ENCODE measurements around the gene TRABD2B.

DNA sequence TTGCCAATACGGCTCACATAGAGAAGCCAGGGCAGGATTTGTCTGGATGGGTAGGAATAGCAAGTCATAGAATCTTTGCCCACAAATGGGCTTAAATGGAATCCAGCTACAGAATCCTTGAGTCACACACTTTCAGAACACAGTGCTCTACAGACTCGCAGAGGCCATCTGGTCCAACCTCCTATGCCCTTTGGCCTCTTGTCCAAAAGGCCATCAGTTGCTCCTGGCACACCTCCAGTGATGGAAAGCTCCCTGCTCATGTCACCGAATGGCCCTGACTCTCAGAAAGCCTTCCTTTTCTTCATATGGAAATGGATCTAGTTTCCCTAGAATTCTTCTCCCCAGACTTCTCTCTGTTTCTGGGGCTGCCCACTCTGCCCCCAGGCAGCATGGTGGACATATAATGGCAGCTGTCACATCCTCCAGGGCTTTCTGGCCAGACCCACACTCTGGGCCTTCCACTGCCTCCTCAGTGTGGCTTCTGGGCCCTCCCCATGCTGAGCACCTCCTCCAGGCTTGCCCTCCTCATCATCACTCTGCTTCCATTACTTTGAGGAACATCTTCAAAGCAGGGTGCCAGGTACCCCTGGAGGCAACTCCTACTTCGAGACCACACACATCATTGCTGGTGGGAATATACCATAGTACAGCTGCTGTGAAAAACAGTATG, 33.6 kb upstream of the TRABD2B start:
- TF ChIP-seq EZH2 (IDR thresholded peaks at IDR 0.05) (no peak), CTCF (IDR thresholded peaks at IDR 0.05 in 2 of 3, conservative IDR thresholded peaks at IDR 0.05 in 1 of 3; ENCODE audit: borderline replicate concordance in 1 of 3, insufficient read depth in 1 of 3, low read depth in 2 of 3, low read length in 2 of 3) (no peak), EZH2phosphoT487 (IDR thresholded peaks at IDR 0.05; ENCODE audit: borderline replicate concordance) (no peak), POLR2A (IDR thresholded peaks at IDR 0.05; ENCODE audit: borderline replicate concordance, extremely low read depth, insufficient read depth, insufficient read length) (no peak), POLR2AphosphoS5 (IDR thresholded peaks at IDR 0.05; ENCODE audit: low read depth, low read length) (no peak), TCF7L2 (IDR thresholded peaks at IDR 0.05; ENCODE audit: borderline replicate concordance, extremely low read depth, insufficient read depth, insufficient read length) (no peak), SP1 (IDR thresholded peaks at IDR 0.05; ENCODE audit: low read depth) (no peak), YY1 (IDR thresholded peaks at IDR 0.05; ENCODE audit: extremely low read depth, insufficient replicate concordance, low read depth, low read length) (no peak)

All from HCT116 (cell line).